GM12878 (cell line): ENCODE data around the gene SRSF12. TPM values are rescaled to one million over a fixed set of nuclear protein-coding genes. Genes with fewer than 3 reads are reported as not detected.
A peak's percentile ranks its signal among the peaks of the same experiment; 100 is the strongest.

Source experiments
- BHLHE40 ChIP-seq, 2 experiments: fragments of 450-650 bp in 1 of 2; IDR thresholded peaks; 2 replicates each; pipeline ENCODE4 v1.6.1; 2011 to 2017; ENCODE audit warnings: low read depth in 2 of 2, borderline replicate concordance in 1 of 2, improper control_type of control experiment in 1 of 2, low read length in 1 of 2, mild to moderate bottlenecking in 1 of 2
- BRCA1 ChIP-seq: IDR thresholded peaks from 2 replicates; pipeline ENCODE4 v1.6.1; 2011; ENCODE audit warnings: low read depth, low read length, improper control_type of control experiment
- CHD4 ChIP-seq: fragments of 200-600 bp; sonication (generic); IDR thresholded peaks from 2 replicates; pipeline ENCODE4 v1.6.1; 2016; ENCODE audit warnings: mild to moderate bottlenecking
- ESRRA ChIP-seq: IDR thresholded peaks from 2 replicates; pipeline ENCODE4 v1.6.1; 2012; ENCODE audit warnings: mild to moderate bottlenecking, low read length, improper control_type of control experiment
- FOS ChIP-seq: IDR thresholded peaks from 3 replicates; pipeline ENCODE4 v1.6.1; 2011; ENCODE audit warnings: borderline replicate concordance; ENCODE audit not compliant: insufficient read length; ENCODE audit errors: extremely low read depth
- GABPA ChIP-seq: IDR thresholded peaks from 2 replicates; pipeline ENCODE4 v1.6.1; 2014; ENCODE audit warnings: antibody characterized with exemption, low read depth, mild to moderate bottlenecking, inconsistent platforms
- GATAD2B ChIP-seq: fragments of 450-650 bp; conservative IDR thresholded peaks from 2 replicates; pipeline ENCODE4 v1.6.1; 2017; ENCODE audit warnings: low read depth, mild to moderate bottlenecking, moderate library complexity
- HDAC6 ChIP-seq: fragments of 200-600 bp; sonication (generic); IDR thresholded peaks from one replicate; pipeline ENCODE4 v1.8.0; 2017; ENCODE audit warnings: antibody characterized with exemption; ENCODE audit not compliant: unreplicated experiment
- HDGF ChIP-seq: fragments of 450-650 bp; IDR thresholded peaks from 2 replicates; pipeline ENCODE4 v1.6.1; 2016; ENCODE audit warnings: antibody characterized with exemption
- KLF5 ChIP-seq: fragments of 450-650 bp; IDR thresholded peaks from 2 replicates; pipeline ENCODE4 v1.6.1; 2014; ENCODE audit warnings: mild to moderate bottlenecking; ENCODE audit not compliant: partially characterized antibody
- MYB ChIP-seq: fragments of 150-350 bp; IDR thresholded peaks from 2 replicates; pipeline ENCODE4 v1.6.1; 2014; ENCODE audit warnings: mild to moderate bottlenecking, low read depth, low read length, borderline replicate concordance
- NR2F1 ChIP-seq: fragments of 450-650 bp; conservative IDR thresholded peaks from 2 replicates; pipeline ENCODE4 v1.6.1; 2017; ENCODE audit warnings: mild to moderate bottlenecking
- POLR2A ChIP-seq: IDR thresholded peaks from 2 replicates; pipeline ENCODE4 v1.6.1; 2011; ENCODE audit warnings: low read depth, mild to moderate bottlenecking, low read length
- RAD51 ChIP-seq: fragments of 450-650 bp; IDR thresholded peaks from 2 replicates; pipeline ENCODE4 v1.6.1; 2016; ENCODE audit warnings: moderate library complexity, mild to moderate bottlenecking, inconsistent platforms
- SMAD5 ChIP-seq: IDR thresholded peaks from 2 replicates; pipeline ENCODE4 v1.6.1; 2016; ENCODE audit warnings: antibody characterized with exemption, low read depth
- SRF ChIP-seq, 2 experiments: IDR thresholded peaks; 2 replicates each; pipeline ENCODE4 v1.6.1; 2011; ENCODE audit warnings: low read depth in 2 of 2, low read length in 2 of 2, mild to moderate bottlenecking in 1 of 2, moderate library complexity in 1 of 2
- TAF1 ChIP-seq: IDR thresholded peaks from 2 replicates; pipeline ENCODE4 v1.6.1; 2011; ENCODE audit warnings: mild to moderate bottlenecking, low read depth, low read length, borderline replicate concordance
- WRNIP1 ChIP-seq: IDR thresholded peaks from 2 replicates; pipeline ENCODE4 v1.6.1; 2011; ENCODE audit warnings: low read depth, low read length, improper control_type of control experiment, borderline replicate concordance
- polyA plus RNA-seq, 11 experiments: library from polyadenylated mRNA; depleted of rRNA in 4 of 11; unstranded in 6 of 11; stranded (reverse) in 5 of 11; fragments of >200 nt; fragmentation: Nextera tagmentation in 4 of 11; fragmentation: Illumina TruSeq in 1 of 11; extraction: Ambion mirVana in 4 of 11; extraction: Trizol in 1 of 11; gene quantifications; 1 replicate in 1 of 11; 2 replicates in 10 of 11; pipeline versions ENCODE4 v1.2.1 to v1.2.3, GENCODE V29; 2011 to 2016; ENCODE audit warnings: inconsistent platforms in 2 of 11, missing spikeins in 2 of 11, low read depth in 1 of 11
- total RNA-seq, 4 experiments: library from RNA; depleted of rRNA in 3 of 4; stranded (reverse); fragments of >200 nt in 3 of 4; fragmentation: Illumina TruSeq in 1 of 4; extraction: Trizol in 1 of 4; gene quantifications; 2 replicates each; pipeline versions ENCODE4 v1.2.1 to v1.2.3, GENCODE V29; 2013 to 2021
- TF ChIP-seq, protein P1 (sequence below): fragments of 450-650 bp; IDR thresholded peaks from 2 replicates; pipeline ENCODE4 v1.6.1; 2017; ENCODE audit warnings: mild to moderate bottlenecking, moderate library complexity
- TF ChIP-seq, protein P2 (sequence below): IDR thresholded peaks from 2 replicates; pipeline ENCODE4 v1.6.1; 2012; ENCODE audit warnings: low read depth, low read length, improper control_type of control experiment
- TF ChIP-seq, protein P3 (sequence below): fragments of 450-650 bp; IDR thresholded peaks from 2 replicates; pipeline ENCODE4 v1.6.1; 2017; ENCODE audit warnings: low read depth, mild to moderate bottlenecking, moderate library complexity
- TF ChIP-seq, protein P4 (sequence below): fragments of 450-650 bp; conservative IDR thresholded peaks from 2 replicates; pipeline ENCODE4 v1.6.1; 2017; ENCODE audit warnings: mild to moderate bottlenecking, moderate library complexity

The SRSF12 gene
- total and polyA plus RNA-seq, 10 of the 15 experiments (the other 5 are each of a cell fraction or from before 2014, with no cell fraction given) = 0.03 to 0.23 TPM; not detected in 8

DNA sequence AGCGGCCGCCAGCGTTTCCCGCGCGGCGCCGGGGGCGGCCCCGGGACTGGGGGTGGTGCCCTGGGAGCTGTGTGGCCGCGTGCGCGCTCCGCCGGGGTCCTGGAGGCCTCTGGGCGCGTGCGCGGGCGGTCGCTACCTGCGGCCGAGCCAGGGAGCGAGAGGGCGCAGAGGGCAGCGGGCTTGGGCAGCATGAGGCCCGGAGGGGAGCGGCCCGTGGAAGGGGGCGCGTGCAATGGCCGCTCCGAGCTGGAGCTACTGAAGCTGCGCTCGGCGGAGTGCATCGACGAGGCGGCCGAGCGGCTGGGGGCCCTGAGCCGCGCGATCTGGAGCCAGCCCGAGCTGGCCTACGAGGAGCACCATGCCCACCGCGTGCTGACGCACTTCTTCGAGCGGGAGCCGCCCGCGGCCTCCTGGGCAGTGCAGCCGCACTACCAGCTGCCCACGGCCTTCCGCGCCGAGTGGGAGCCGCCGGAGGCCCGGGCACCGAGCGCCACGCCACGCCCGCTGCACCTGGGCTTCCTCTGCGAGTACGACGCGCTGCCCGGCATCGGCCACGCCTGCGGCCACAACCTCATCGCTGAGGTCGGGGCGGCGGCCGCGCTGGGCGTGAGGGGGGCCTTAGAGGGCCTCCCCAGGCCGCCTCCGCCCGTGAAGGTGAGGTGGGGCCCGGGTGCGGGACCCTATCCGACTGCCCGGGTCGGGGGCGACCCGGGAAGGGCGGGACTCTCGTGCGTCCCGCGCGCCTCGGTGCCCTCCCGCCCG, 28.3 kb upstream of the SRSF12 start, which contains the start of gene PM20D2 (continued):
- TF ChIP-seq RAD51 = no peak
- TF ChIP-seq, protein P1, sequence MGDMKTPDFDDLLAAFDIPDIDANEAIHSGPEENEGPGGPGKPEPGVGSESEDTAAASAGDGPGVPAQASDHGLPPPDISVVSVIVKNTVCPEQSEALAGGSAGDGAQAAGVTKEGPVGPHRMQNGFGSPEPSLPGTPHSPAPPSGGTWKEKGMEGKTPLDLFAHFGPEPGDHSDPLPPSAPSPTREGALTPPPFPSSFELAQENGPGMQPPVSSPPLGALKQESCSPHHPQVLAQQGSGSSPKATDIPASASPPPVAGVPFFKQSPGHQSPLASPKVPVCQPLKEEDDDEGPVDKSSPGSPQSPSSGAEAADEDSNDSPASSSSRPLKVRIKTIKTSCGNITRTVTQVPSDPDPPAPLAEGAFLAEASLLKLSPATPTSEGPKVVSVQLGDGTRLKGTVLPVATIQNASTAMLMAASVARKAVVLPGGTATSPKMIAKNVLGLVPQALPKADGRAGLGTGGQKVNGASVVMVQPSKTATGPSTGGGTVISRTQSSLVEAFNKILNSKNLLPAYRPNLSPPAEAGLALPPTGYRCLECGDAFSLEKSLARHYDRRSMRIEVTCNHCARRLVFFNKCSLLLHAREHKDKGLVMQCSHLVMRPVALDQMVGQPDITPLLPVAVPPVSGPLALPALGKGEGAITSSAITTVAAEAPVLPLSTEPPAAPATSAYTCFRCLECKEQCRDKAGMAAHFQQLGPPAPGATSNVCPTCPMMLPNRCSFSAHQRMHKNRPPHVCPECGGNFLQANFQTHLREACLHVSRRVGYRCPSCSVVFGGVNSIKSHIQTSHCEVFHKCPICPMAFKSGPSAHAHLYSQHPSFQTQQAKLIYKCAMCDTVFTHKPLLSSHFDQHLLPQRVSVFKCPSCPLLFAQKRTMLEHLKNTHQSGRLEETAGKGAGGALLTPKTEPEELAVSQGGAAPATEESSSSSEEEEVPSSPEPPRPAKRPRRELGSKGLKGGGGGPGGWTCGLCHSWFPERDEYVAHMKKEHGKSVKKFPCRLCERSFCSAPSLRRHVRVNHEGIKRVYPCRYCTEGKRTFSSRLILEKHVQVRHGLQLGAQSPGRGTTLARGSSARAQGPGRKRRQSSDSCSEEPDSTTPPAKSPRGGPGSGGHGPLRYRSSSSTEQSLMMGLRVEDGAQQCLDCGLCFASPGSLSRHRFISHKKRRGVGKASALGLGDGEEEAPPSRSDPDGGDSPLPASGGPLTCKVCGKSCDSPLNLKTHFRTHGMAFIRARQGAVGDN = peak; percentile 65; the same call in 1 of the 2 replicates
- no peak for TF ChIP-seq SRF (IDR thresholded peaks at IDR 0.05; ENCODE audit: low read depth in 2 of 2, low read length in 2 of 2)
- TF ChIP-seq, protein P2, sequence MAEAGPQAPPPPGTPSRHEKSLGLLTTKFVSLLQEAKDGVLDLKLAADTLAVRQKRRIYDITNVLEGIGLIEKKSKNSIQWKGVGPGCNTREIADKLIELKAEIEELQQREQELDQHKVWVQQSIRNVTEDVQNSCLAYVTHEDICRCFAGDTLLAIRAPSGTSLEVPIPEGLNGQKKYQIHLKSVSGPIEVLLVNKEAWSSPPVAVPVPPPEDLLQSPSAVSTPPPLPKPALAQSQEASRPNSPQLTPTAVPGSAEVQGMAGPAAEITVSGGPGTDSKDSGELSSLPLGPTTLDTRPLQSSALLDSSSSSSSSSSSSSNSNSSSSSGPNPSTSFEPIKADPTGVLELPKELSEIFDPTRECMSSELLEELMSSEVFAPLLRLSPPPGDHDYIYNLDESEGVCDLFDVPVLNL = peak; percentile 69
- TF ChIP-seq GABPA = no peak
- no peak for TF ChIP-seq HDGF
- TF ChIP-seq TAF1 = no peak
- TF ChIP-seq CHD4 = no peak
- peak; percentile 85 for TF ChIP-seq NR2F1
- TF ChIP-seq WRNIP1 = no peak
- TF ChIP-seq SMAD5 = no peak
- peak; percentile 85 for TF ChIP-seq GATAD2B
- TF ChIP-seq, protein P3, sequence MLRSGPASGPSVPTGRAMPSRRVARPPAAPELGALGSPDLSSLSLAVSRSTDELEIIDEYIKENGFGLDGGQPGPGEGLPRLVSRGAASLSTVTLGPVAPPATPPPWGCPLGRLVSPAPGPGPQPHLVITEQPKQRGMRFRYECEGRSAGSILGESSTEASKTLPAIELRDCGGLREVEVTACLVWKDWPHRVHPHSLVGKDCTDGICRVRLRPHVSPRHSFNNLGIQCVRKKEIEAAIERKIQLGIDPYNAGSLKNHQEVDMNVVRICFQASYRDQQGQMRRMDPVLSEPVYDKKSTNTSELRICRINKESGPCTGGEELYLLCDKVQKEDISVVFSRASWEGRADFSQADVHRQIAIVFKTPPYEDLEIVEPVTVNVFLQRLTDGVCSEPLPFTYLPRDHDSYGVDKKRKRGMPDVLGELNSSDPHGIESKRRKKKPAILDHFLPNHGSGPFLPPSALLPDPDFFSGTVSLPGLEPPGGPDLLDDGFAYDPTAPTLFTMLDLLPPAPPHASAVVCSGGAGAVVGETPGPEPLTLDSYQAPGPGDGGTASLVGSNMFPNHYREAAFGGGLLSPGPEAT = no peak
- peak; percentile 74 for TF ChIP-seq HDAC6
- no peak for TF ChIP-seq ESRRA
- TF ChIP-seq BRCA1 = no peak
- peak; percentile 86 for TF ChIP-seq POLR2A
- peak; percentile 70 for TF ChIP-seq KLF5
- TF ChIP-seq, protein P4, sequence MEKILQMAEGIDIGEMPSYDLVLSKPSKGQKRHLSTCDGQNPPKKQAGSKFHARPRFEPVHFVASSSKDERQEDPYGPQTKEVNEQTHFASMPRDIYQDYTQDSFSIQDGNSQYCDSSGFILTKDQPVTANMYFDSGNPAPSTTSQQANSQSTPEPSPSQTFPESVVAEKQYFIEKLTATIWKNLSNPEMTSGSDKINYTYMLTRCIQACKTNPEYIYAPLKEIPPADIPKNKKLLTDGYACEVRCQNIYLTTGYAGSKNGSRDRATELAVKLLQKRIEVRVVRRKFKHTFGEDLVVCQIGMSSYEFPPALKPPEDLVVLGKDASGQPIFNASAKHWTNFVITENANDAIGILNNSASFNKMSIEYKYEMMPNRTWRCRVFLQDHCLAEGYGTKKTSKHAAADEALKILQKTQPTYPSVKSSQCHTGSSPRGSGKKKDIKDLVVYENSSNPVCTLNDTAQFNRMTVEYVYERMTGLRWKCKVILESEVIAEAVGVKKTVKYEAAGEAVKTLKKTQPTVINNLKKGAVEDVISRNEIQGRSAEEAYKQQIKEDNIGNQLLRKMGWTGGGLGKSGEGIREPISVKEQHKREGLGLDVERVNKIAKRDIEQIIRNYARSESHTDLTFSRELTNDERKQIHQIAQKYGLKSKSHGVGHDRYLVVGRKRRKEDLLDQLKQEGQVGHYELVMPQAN = peak; percentile 58
- no peak for TF ChIP-seq MYB
- TF ChIP-seq FOS = no peak
- TF ChIP-seq BHLHE40 (IDR thresholded peaks at IDR 0.05; ENCODE audit: borderline replicate concordance in 1 of 2, low read depth in 2 of 2, low read length in 1 of 2) = peak; percentile 59 to 86; a peak in 3 of 4 replicates
